GM21381 (cell line): ENCODE measurements around the gene IL16.

Experiments
- ATAC-seq: cut with Tn5 transposase; IDR thresholded peaks from one replicate; pipeline ENCODE4 v1.9.1; 2021; ENCODE audit warnings: mild to moderate bottlenecking, moderate library complexity; ENCODE audit not compliant: unreplicated experiment

The IL16 gene

GRCh38 chr15:81273200-81273599, 76.5 kb downstream of the IL16 start:
- no peak for ATAC-seq

- ATAC-seq, result no peak
Observed at GRCh38 chr15:81273855-81274254, 77.2 kb downstream of the IL16 start.

GRCh38 chr15:81274255-81274654, 77.6 kb downstream of the IL16 start:
- ATAC-seq, result no peak

DNA sequence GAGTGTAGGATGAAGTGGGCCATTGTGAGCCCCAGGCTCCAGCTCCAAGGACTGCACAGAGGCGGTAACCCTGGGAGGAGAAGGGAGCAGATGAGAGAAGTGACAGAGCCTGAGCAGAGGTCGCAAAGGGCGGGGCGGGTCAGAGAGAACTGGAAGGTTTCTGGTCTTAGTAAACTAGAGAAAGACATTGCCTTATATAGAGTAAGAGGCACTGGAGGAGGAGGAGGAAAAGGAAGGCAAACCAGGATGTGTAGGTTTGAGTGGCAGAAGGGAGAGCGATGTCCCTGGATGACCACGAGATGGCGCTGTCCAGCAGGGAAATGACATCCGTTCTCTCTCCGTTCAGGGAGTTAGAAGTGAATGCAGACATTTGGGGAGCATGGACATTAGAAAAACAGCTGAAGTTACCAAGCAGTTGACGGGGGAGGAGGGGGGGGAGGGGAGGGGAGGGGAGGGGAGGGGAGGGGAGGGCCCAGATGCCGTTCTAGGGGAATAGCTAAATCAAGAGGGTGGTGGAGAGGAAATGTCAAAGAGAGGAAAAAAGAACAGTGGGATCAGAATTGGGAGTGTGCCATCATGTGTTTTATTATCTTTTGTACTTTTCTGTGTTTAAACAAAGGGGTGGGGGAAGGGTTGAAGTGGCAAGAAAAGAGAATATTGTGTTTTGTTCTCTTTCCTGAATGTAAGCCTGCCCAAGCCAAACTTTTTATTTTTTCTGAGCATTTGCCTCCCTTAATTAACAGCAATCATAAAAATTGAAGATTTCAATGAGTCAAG, 78.4 kb downstream of the IL16 start:
- ATAC-seq, result peak; percentile 84

- ATAC-seq, result no peak
Observed at GRCh38 chr15:81275711-81276392, 79.2 kb downstream of the IL16 start.

DNA sequence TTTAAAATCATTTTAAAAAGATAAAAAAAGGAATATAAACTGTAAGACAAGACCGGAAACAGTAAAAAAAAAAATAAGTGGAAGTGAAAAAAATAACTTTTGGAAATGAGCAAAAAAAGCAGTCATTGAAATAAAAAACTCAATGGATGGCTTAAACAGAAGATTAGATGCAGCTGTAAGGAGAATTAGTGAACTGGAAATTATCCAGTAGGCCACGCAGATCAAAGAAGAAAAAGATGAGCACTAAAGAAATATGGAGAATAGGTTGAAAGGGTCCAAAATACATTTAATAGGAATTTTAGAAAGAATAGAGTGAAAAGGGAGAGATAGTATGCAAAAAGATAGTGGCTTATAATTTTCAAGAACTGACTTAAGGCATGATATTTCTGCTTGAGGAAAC, 80.3 kb downstream of the IL16 start:
- no peak for ATAC-seq

DNA sequence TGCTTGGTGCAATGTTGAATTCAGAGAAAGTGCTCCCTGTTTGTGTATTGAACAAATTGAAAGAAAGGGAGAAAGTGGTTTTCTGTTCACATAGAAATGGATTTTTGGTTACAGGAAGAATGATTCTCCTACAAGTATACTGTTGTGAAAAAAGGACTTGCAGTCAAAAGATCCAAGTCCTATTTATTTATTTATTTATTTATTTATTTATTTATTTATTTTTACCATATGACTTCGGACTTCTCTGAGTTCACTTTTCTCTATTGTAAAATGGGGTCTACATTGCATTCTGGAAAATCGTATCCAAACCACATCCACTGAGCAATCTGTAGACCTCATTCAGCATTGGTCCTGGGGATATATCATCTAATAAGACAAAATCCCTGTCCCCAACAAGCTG, 81.2 kb downstream of the IL16 start:
- no peak for ATAC-seq

DNA sequence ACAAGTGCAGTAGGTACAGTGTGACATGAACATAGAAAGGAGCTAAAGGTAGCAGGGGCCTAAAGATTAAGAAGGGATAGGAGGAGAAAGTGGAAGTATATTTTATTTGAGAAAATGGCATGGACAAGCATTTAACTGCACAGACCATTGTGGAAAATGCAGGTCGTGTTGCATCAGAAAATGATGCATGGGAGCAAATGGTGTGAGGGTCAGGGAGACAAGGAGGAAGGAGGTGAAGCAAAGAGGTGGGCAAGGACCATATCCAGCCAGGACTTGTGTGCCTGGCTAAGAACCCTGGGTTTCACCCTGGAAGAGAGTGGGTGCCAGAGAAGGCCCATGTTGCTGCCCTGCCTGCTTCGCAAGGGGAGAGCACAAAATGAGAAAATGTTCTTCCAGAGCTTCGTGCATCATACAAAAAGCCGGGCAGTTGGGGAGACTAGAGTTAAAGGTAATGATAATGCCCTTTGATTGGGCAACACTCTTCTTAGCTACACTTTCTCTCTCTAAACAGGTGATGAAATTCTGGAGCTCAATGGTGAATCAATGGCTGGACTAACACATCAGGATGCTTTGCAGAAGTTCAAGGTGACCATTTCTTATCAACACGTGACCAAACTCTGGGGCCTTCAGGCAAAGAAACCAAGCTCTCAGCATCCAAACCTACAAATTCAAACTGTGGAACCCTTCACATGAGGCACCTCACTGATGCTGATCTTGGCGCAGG, 81.8 kb downstream of the IL16 start:
- no peak for ATAC-seq

DNA sequence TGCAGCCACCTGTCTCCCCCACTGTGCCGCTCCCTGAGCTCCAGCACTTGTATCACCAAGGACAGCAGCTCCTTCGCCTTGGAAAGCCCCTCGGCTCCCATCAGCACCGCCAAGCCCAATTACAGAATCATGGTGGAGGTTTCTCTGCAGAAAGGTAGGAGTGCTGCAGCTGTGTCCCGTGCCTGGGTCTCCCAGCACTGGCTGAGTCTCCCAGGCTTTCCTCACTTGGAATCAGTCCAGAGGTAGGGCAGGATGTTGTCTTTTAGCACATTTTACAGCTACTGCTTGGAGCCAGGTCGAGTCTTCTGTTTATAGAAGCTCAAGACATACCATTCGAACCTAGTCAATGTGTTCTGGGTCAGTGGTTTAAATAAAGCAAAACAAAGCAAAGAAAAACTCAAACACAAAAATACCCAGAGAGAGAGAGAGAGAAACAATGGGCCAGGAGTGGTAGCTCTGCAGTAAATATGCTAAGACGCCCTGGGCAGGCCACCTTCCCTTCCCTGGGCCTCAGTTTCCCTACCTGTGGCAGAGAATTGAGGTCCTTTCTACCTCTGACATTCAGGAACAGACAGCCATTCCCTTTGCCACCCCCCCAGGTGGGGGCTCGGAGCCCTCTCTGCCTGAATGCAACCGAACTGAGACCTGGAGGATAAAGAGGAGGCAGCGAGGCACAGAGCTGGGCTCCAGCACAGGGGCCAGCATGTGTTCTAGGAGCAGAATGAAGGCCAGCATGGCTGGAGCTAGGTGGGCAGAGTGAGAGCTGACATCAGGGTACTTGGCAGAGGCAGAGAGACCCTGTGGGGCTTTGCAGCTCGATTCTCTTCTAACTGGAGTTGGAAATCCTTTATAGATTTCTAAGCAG, 83.2 kb downstream of the IL16 start:
- ATAC-seq, result no peak

DNA sequence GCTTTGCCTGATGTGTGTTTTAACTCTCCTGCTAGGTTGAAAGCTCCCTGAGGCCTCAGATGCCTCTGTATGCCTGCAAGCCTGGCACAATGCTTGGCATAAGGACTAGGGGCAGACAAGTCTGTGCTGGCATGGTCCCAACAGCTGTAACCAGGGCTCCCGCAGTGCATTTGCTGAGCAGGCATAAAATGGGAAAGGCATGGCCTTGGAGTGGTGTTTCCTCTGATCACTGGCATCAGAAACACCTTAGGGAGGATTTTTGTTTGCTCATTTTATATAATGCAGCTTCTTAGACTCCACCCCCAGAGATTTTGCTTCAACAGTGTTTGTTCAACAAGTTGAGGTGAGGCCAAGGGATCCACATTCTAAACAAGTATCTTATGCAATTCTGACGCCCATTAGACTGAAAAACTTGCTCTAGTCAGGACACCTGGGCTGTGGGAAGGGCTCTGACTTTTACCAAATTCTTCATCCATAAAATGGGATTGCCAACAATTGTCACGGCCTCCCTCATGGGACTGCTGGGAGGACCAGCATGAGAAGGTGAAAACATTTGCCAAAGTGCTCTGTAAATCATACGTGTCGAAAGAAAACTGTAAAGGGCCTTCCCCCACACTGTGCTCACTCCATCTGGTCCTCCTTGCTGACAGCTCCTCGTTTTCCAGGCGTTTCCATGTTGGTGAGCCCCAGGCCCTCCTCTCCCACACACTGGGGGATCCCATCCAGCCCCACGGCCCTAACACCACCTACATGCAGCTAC, 84.2 kb downstream of the IL16 start:
- ATAC-seq, result no peak

- ATAC-seq, result no peak
Observed at GRCh38 chr15:81281456-81281735, 84.7 kb downstream of the IL16 start.

GRCh38 chr15:81281766-81282605, 85.3 kb downstream of the IL16 start:
- no peak for ATAC-seq

- ATAC-seq, result no peak
Observed at GRCh38 chr15:81282606-81282895, 85.9 kb downstream of the IL16 start.

DNA sequence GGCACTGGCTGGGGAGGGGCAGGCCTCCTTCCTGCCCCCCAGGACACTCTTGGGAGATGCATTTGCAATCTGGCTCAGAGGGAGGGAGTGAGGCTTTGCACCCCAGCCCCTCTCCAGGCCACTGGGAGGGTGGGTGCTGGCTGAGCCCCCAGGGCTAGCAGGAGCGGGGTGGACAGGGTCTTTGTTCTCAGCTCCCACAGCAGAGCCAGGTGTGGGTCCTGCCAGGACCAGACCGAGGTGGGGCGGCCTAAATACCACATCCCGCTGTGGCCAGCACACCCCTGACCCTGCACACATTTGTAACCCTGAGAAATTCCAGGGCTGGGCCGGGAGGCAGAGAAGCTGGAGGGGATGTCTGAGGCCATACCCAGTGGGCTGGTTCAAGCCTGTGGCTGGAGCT, 86.2 kb downstream of the IL16 start:
- ATAC-seq, result no peak

DNA sequence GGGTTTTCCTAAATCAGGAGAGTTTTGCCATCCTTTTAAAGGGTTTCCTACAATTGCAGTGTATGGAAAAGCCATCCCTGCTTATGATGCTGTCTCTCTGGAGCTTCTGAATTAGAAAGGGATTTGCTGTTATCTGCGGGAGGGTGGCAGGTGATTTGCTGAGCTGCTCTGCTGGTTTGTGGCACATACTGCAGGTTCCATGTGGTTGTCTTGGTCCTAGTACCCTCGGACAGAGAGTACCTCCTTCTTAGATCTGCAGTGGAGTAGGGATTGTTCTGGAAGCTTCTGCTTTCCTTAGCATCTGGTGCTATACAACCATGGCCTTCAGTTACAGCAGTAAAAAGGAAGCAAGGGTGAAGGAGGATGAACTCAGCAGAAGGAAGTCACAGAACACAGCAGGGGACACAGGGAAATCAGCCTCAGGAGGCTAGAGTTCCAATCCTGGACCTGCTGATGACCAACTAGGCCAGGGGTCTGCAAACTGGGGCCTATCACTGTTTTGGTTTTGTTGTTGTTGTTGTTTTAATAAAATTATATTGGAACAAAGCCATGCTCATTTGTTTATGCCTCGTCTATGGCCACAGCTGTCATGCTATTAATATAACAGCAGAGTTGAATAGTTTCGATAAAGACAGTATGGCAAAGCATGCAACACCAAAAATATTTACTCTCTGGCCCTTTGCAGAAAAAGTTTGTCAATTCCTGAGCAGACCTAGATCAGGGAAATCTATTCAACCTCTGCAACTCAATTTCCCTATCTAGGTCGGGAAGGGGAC, 87.8 kb downstream of the IL16 start:
- no peak for ATAC-seq

DNA sequence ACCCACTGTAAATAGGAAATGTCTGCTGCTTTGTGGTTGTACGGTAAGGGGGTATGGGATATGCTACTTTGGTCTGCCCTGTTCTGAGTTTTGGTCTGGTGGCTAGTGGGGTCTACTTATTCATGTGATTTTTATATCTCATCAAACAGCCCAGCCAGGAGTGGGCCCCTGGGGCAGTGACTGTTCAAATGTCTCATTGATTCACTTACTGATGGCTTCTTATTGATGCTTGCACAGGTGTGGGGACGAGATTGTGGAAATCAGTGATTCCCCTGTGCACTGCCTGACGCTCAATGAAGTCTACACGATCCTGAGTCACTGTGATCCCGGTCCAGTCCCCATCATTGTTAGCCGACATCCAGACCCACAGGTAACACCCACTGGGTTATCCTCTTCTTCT, 88.8 kb downstream of the IL16 start:
- no peak for ATAC-seq

DNA sequence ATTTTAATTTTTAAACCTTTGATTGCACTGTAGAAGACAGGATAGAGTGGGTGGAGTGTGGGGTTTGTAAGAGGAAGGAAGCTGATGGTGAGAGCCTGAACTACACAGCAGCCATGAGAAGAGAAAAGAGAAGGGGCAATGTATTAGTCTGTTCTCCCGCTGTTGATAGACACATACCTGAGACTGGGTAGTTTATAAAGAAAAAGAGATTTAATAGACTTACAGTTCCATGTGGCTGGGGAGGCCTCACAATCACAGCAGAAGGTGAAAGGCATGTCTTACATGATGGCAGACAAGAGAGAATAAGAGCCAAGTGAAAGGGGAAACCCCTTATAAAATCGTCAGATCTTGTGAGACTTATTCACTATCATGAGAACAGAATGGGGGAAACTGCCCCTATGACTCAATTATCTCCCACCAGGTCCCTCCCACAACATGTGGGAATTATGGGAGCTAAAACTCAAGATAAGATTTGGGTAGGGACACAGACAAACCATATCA, 90.0 kb downstream of the IL16 start:
- peak; percentile 41 for ATAC-seq

- ATAC-seq, result no peak
Observed at GRCh38 chr15:81288040-81288439, 91.4 kb downstream of the IL16 start.

- no peak for ATAC-seq
Observed at GRCh38 chr15:81288616-81289015, 91.9 kb downstream of the IL16 start.
